NCI-H2196 (cell line): Measurements from ENCODE around the gene PCK2.
A peak's percentile ranks its signal among the peaks of the same experiment; 100 is the strongest.

Experiments
- DNase-seq: peaks from one replicate; lab custom pipeline; 2025; ENCODE audit not compliant: unreplicated experiment; lab: John Stamatoyannopoulos, UW

Gene PCK2

DNA sequence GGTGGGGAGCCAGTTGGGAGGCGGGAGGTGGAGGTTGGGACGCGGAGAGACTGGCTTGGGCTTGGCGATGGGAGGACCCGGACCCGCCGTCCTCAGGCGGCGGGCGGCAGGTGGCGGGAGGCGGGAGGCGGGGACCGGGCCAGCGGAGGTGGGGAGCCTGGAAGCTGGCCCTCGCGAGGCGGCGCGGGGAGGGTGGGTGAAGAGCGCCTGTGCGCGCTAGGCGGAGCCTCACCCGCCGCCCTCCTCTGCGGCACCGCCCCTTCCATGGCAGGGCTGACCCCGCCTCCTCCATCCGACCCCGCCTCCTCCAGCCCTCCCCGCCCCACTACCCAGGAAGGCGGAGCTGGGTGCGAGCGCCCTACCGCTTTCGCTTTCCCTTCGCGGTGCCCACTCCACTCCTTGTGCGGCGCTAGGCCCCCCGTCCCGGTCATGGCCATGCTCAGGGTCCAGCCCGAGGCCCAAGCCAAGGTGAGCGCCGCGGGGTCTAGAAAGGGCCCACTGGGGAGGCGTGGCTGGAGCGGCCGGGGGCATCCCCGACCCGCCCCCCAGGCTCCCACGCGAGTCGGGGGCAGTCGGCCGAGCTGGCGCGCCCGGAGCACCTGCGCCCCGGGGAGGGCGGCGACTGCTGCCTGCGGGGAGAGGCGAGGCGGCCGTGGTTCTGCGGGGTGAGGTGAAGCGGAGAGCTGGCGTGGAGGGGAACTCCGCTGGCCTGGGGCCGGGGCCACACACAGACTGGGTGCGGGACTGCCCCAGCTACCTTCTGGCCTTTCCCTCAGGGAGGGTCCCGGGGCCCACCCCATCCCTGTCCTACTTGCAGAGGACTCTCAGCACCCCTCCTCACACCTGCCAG, 41.9 kb downstream of the PCK2 start, which contains the start of gene PSME1:
Gene PSME1, plus strand, starts transcription at position 361 of the 850 bp plus-strand sequence. Its CDS starts 69 bp downstream, at position 430.
- peak; percentile 95 for DNase-seq

- DNase-seq, result no peak
These were observed 42.8 kb downstream of the PCK2 start for GRCh38 chr14:24136684-24137528.

DNA sequence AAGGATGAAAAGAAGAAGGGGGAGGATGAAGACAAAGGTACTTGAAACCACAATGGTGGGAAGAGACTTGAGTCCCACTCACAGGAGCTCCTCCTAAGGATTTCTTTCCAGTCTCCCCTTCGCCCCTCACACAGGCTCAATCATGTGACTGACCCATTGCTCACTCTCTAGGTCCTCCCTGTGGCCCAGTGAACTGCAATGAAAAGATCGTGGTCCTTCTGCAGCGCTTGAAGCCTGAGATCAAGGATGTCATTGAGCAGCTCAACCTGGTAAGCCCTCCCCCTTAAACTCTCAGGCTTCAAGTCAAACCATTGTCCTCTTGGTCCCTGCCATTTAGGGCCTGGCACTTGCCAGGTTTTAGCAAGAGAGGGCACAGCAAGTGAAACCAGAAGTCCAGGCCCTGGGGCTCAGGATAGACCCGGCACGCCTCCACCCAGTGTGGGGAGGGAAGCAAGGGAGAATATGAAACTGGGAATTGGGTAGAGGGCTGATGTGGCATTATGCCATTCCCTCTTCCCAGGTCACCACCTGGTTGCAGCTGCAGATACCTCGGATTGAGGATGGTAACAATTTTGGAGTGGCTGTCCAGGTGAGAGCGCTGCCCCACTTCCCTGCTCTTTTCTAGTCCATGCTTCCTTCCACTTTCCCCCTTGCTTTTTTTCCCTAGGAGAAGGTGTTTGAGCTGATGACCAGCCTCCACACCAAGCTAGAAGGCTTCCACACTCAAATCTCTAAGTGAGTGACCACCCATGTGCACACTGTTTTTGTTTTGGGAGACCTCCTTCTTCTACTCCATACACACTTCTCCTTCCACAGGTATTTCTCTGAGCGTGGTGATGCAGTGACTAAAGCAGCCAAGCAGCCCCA, 43.7 kb downstream of the PCK2 start:
- no peak for DNase-seq

- DNase-seq, result no peak
These were observed 44.5 kb downstream of the PCK2 start for GRCh38 chr14:24138396-24139271.

DNA sequence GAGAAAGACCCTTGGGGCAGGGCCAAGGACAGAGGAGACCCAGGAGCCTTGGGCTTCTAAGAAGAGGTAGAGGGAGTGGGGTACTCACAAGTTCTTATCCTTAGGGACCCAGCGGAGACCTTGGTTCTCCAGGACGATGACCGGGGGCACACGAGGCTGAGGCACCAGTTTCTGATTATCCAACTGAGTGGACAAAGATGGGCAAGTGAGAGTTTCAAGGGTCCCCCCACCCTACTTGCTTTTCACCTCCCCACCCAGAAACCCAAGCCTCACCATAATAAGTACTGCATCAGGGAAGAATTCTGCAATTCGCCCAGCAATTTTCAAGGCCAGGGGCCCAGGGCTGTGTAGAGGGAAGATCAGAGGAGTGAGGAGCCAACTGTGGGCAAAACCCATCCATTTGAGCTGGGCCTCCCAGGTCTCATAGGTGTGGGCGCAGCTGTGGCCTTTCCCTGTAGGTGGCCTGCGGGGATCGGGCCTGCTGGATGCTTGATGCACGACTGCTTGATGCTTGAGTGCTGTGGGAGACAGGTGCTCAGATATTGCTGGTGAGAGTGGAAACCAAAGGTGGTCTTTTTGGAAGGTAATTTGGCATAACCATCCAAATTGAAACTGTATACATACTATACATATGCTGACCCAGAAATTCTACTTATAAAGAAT, 45.3 kb downstream of the PCK2 start:
- DNase-seq, result no peak

DNA sequence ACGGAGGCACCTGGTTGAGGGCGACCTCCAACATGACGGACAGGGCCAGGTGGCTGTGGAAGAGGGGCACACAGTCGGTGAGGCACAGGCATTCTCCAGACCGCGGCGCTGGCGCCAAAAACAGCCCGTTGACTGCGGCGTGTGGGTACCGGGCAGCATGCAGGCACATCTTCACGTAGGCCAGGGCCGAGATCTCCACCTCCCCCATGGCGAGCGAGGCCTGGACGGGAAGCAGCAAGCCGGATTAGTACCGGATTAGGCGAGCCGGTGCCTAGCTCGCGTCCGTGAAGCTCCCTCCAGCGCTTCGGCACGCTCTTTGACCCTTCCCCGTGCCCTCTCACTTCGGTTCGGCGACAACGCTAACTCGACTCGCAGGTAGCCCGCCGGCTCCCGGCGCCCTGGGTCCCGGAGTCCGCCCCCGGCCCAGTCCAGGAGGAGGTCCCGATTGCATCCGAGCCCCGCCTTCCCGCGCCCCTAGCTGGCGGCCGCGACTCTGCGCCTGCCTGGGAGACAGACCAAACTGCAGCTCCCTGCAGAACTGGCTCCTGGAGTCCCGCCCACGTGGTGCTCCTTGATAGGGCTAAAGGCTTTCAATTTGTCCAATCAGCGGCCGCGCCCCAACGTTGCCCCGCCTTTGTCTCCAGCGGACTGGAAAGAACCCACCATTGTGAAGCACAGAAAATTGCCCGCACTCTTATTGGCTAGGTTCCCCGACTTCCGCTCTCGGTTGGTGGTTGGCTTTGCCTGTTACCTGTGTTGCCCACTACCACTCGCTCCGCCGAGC, 47.2 kb downstream of the PCK2 start, which contains the start of gene EMC9:
Gene EMC9, minus strand, starts transcription at position 495 of the 784 bp plus-strand sequence. Its CDS starts 287 bp downstream, at position 208.
- DNase-seq, result peak; percentile 100

DNA sequence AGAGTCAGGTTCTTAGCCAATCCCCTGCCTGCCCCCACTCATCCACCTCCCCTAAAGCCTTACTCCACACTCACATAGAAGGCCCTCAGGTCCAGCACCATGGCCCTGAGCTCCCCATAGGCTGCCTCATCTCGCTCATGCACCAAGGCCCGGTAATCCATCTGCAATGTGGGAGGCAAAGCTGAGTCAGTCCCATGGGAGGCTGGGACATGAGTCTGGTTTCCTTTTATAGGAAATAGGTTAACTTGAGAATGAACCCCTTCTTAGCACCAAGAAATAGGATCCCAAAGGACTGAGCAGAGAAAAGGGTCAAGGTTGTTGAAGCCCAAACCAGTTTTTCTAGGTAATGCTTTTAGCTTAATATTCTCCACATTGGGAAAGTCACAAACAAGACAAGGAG, 49.4 kb downstream of the PCK2 start:
- no peak for DNase-seq

DNA sequence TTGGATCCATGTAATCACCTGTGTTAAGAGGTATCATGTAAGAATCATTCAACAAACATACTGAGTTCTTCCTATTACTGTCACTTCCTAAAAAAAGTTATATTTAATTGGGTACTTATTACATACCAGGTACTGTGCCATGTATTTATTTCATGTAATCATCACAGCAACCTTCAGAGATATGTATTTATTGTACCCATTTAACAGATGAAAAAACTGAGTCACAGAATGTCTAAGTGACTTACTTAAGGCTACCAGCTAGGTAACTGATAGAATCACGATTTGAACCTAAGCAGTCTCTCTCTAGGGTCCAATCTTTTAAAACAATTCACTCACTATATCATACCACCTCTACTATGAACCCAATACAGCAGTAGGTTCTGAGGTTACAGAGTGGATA, 50.3 kb downstream of the PCK2 start:
- DNase-seq, result no peak

DNA sequence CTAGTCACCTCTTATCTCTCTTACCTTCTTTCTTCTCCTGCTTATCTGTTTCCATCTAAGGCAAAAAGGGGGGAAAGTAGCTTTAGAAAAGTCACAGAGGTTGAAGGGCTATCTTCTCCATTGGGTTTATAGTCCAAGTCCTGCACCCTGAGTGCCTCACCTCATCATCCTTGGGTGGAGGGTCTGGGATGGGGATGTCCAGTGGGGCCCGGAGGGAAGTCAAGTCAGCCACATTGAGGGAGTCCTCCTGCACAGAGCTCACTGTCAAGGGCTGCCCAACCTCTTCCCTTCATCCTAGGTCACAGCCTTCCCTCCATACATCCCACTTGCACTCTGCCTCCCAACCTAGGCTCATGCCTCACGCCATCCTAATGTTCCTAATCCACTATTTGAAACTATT, 51.1 kb downstream of the PCK2 start:
- no peak for DNase-seq

- no peak for DNase-seq
These were observed 51.8 kb downstream of the PCK2 start for GRCh38 chr14:24145690-24146452.

DNA sequence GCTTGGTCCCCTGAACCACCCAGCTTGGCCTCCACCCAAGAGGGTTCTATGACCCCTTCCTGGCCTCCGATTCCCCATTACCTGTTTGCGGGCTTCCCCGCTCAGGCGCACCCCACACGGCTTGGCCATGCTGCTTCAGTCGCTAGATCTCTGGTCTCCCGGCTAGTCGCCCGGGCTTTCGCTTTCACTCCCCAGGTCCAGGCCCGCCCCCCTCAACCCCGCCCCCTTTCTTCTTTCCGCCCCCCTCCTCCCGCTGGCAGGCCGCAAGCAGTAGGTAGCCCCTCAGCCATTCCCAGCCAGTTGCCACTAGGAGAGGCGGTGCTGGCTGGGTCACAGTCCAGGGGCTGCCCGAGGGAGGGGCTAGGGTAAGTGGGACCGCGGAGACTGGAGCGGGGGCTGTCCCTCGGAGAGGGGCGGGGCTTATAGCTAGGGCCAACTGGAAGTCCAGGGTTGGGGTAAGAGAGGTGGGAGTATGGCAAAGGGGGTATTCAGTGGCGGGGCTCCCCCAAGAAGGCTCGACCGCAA, 52.4 kb downstream of the PCK2 start, which contains the start of gene PSME2:
Gene PSME2, minus strand, starts transcription at position 158 of the 525 bp plus-strand sequence. Its CDS starts 29 bp downstream, at position 129.
- DNase-seq, result peak; percentile 94

GRCh38 chr14:24146978-24147760, 53.1 kb downstream of the PCK2 start, which contains the start of gene RNF31:
TSS of gene RNF31 (plus strand) at chr14:24147498. CDS start at chr14:24147699, 201 bp downstream.
- DNase-seq, result peak; percentile 98

DNA sequence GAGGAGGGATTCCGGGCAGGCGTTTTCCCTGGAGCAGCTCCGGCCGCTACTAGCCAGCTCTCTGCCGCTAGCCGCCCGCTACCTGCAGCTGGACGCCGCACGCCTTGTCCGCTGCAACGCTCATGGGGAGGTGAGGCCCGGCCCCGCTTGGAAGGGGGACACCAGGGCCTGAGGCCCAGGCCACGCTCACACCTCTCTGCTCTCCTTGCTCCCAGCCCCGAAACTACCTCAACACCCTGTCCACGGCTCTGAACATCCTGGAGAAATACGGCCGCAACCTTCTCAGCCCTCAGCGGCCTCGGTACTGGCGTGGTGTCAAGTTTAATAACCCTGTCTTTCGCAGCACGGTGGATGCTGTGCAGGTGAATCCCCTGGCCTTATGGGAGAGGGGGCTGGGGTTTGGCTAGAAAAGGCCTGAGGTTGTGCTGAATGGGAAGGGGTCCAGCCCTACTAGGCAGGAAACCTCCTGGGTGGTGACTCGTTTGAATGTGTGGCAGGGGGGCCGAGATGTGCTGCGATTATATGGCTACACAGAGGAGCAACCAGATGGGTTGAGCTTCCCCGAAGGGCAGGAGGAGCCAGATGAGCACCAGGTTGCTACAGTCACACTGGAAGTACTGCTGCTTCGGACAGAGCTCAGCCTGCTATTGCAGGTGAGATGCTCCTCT, 53.8 kb downstream of the PCK2 start:
- DNase-seq, result no peak

DNA sequence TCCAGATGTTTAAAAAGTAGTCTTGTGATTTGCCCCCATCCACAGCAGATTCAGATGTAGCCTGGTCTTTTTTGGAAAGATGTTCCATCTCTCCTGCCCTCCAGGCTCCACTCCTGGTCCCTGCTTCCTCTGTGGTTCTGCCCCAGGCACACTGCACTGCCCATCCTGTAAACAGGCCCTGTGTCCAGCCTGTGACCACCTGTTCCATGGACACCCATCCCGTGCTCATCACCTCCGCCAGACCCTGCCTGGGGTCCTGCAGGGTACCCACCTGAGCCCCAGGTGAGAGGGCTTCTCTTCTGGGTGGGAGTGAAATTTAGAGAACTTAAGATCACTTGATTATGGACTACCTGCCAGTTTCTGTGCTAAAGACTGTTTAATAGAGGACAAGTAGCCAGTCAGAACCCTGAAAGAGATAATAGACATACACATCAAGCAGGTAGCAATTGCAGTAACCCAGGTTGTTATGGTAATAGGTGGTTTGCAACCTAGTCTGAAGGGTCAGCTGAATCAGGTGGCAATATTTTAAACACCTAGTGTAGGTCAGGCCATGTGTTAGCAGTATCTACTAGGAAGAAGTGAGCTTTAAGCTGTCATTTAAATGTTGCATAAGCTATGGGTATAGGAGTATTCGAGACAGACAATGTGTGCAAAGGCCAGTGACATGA, 55.3 kb downstream of the PCK2 start:
- DNase-seq, result no peak

DNA sequence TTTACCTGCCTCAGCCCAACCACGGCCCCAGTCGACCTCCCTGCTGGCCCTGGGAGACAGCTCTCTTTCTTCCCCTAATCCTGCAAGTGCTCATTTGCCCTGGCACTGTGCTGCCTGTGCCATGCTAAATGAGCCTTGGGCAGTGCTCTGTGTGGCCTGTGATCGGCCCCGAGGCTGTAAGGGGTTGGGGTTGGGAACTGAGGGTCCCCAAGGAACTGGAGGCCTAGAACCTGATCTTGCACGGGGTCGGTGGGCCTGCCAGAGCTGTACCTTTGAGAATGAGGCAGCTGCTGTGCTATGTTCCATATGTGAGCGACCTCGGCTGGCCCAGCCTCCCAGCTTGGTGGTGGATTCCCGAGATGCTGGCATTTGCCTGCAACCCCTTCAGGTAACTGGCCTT, 56.0 kb downstream of the PCK2 start:
- DNase-seq, result no peak
